Thoracic aorta (tissue), 2 donors: Measurements from ENCODE around the gene SERINC2. TPM values are rescaled to one million over a fixed set of nuclear protein-coding genes. Genes with fewer than 3 reads are reported as not detected.

Experiments
- ATAC-seq: fragments of 150-250 bp; one replicate; pipeline ENCODE4 v1.8.0; 2017; ENCODE audit warnings: low read depth; ENCODE audit not compliant: insufficient number of reproducible peaks, low FRiP score
- DNase-seq: peaks from one replicate; pipeline ENCODE4 v3.0.0-alpha.2; 2020; ENCODE audit warnings: low spot score
- H3K27ac ChIP-seq, 2 donors: fragments of 200-600 bp; sonication (generic); 1 replicate in 1 of 2; 2 replicates in 1 of 2; pipeline ENCODE4 v1.5.1; 2016; ENCODE audit warnings: mild to moderate bottlenecking in 2 of 2, moderate library complexity in 2 of 2
- H3K27me3 ChIP-seq: fragments of 200-600 bp; sonication (generic); replicated peaks from 2 replicates; pipeline ENCODE4 v1.6.0; 2016; ENCODE audit warnings: mild to moderate bottlenecking; ENCODE audit not compliant: insufficient read depth
- H3K36me3 ChIP-seq: fragments of 200-600 bp; sonication (generic); one replicate; pipeline ENCODE4 v1.5.1; 2016
- H3K4me1 ChIP-seq, 2 donors: fragments of 200-600 bp; sonication (generic); 1 replicate in 1 of 2; 2 replicates in 1 of 2; pipeline versions ENCODE4 v1.5.1 to v1.6.0; 2016; ENCODE audit warnings: low read depth in 2 of 2, mild to moderate bottlenecking in 1 of 2; ENCODE audit not compliant: control insufficient read depth in 1 of 2
- H3K4me3 ChIP-seq: fragments of 200-600 bp; sonication (generic); 2 replicates; pipeline ENCODE4 v1.5.1; 2016; ENCODE audit warnings: mild to moderate bottlenecking
- H3K9me3 ChIP-seq: fragments of 200-600 bp; sonication (generic); 2 replicates; pipeline ENCODE4 v1.5.1; 2016
- total RNA-seq, 2 donors: library from RNA; depleted of rRNA; stranded (reverse); fragments of >200 nt; gene quantifications; one replicate each; pipeline versions ENCODE4 v1.1.0 to v1.2.3, GENCODE V29; 2016
- TF ChIP-seq, protein P1 (sequence below): fragments of 200-600 bp; sonication (generic); IDR thresholded peaks from one replicate; pipeline ENCODE4 v1.5.1; 2019; ENCODE audit warnings: antibody characterized with exemption

The SERINC2 gene
- total RNA-seq, 2 donors from 2014 or later = 7.6 to 12.3 TPM

GRCh38 chr1:31415658-31416057 lies 2.6 kb downstream of the SERINC2 start:
- ATAC-seq (no peak), DNase-seq (no peak)
- Histone ChIP-seq H3K36me3 (no peaks in the 10 kb centered on the region), H3K27ac (no peak overlapping the region), H3K4me1 (peaks cover 3 to 13% of the 10 kb centered on the region in 2 donors), H3K27me3 (no peaks in the 10 kb centered on the region), H3K4me3 (no peak overlapping the region), H3K9me3 (no peaks in the 10 kb centered on the region)
- TF ChIP-seq, protein P1, sequence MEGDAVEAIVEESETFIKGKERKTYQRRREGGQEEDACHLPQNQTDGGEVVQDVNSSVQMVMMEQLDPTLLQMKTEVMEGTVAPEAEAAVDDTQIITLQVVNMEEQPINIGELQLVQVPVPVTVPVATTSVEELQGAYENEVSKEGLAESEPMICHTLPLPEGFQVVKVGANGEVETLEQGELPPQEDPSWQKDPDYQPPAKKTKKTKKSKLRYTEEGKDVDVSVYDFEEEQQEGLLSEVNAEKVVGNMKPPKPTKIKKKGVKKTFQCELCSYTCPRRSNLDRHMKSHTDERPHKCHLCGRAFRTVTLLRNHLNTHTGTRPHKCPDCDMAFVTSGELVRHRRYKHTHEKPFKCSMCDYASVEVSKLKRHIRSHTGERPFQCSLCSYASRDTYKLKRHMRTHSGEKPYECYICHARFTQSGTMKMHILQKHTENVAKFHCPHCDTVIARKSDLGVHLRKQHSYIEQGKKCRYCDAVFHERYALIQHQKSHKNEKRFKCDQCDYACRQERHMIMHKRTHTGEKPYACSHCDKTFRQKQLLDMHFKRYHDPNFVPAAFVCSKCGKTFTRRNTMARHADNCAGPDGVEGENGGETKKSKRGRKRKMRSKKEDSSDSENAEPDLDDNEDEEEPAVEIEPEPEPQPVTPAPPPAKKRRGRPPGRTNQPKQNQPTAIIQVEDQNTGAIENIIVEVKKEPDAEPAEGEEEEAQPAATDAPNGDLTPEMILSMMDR = no peak

- Histone ChIP-seq H3K27me3 (no peaks in the 10 kb centered on the region), H3K4me3 (no peak overlapping the region), H3K27ac (no peak overlapping the region), H3K36me3 (no peaks in the 10 kb centered on the region), H3K4me1 (peaks cover 3 to 13% of the 10 kb centered on the region in 2 donors), H3K9me3 (no peaks in the 10 kb centered on the region)
- TF ChIP-seq, protein P1 = no peak
- DNase-seq = no peak
- no peak for ATAC-seq
These were observed 3.2 kb downstream of the SERINC2 start for GRCh38 chr1:31416101-31416736.

- Histone ChIP-seq H3K4me1 (peaks cover 3 to 13% of the 10 kb centered on the region in 2 donors), H3K9me3 (no peaks in the 10 kb centered on the region), H3K36me3 (no peaks in the 10 kb centered on the region), H3K27me3 (no peaks in the 10 kb centered on the region), H3K4me3 (no peak overlapping the region), H3K27ac (no peak overlapping the region)
- ATAC-seq (no peak), DNase-seq (no peak)
- TF ChIP-seq, protein P1 = no peak
These were observed 4.1 kb downstream of the SERINC2 start for GRCh38 chr1:31417148-31417547.

- Histone ChIP-seq H3K36me3 (no peaks in the 10 kb centered on the region), H3K4me1 (peaks cover 3 to 4% of the 10 kb centered on the region in 2 donors), H3K27ac (no peak overlapping the region), H3K4me3 (no peak overlapping the region), H3K9me3 (no peaks in the 10 kb centered on the region), H3K27me3 (no peaks in the 10 kb centered on the region)
- no peak for DNase-seq
- no peak for ATAC-seq
- TF ChIP-seq, protein P1 = no peak
These were observed 5.8 kb downstream of the SERINC2 start for GRCh38 chr1:31418626-31419323.

- no peaks in the 10 kb centered on the region for H3K4me1 ChIP-seq
- TF ChIP-seq, protein P1 = no peak
These were observed 7.7 kb downstream of the SERINC2 start for GRCh38 chr1:31420716-31421115.

More at GRCh38 chr1:31420716-31421115, 7.7 kb downstream of the SERINC2 start:
- Histone ChIP-seq H3K27ac (no peak overlapping the region), H3K27me3 (no peaks in the 10 kb centered on the region), H3K36me3 (no peaks in the 10 kb centered on the region), H3K9me3 (no peaks in the 10 kb centered on the region), H3K4me3 (no peak overlapping the region)
- no peak for ATAC-seq
- no peak for DNase-seq
